ENCODE results near the gene ANKRD53.

DNA sequence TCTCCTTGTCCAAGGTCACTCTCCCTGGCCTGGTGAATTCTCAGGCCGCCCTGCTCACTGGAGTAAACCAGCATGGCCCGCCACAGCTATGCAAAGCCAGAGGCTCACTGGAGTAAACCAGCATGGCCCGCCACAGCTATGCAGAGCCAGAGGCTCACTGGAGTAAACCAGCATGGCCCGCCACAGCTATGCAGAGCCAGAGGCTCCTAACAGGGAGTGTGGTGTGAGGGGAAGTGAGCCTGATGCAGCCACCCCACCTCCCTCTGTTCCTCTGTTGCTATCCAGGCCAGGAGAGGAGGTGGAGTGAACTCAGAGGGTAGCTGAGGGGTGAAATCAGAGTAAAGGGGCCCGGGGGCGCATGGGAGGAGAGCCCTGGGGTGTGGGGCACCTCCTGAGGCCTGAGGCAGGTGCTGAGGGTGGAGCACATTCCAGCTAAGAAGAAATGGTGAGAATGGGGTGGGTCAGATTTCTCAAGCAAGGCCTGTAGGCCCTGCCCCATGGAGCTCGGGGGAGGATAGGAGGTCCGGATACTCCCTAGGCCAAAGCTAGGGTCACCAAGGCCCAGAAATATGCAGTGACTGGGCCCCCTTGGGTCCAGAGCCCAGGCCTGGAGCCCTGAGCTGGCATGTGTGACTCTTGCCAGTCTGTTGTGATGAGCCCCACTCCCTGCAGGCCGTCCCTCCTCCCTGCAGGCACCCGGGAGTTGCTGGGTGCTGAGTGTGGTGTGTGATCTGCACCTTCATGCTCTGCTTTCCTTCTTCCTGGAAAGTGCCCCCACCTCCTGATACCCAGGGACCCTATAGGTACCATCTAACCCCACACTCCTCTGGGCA lies 41.2 kb upstream of the ANKRD53 start:
- no peak for TF ChIP-seq POLR2AphosphoS5 (IDR thresholded peaks at IDR 0.05; ENCODE audit: low read depth, low read length)
- no peak for TF ChIP-seq SIN3A (IDR thresholded peaks at IDR 0.05; ENCODE audit: borderline replicate concordance, insufficient read depth, low read length)
- TF ChIP-seq FOXP2 (optimal IDR thresholded peaks at IDR 0.05; ENCODE audit: borderline replicate concordance, extremely low read depth, extremely low read length, insufficient read depth): no peak

Measured in PFSK-1 (cell line).